ENCODE results near the gene RNF146. TPM values are rescaled to one million over a fixed set of nuclear protein-coding genes. Genes with fewer than 3 reads are reported as not detected.

Gene RNF146
- total and polyA plus RNA-seq, 10 of the 15 experiments (the other 5 are each of a cell fraction or from before 2014, with no cell fraction given) = 9.3 to 33.0 (median 17.8) TPM

- SMC1A ChIA-PET (ENCODE audit: uncharacterized antibody, unreplicated experiment) = interaction anchor here (0.6 to 1.4 kb wide), 4 partner anchors 15 to 1509 kb away, joined by 3 to 5 read pairs (median 3); no protein-coding TSS in a partner anchor
- POLR2A ChIA-PET = no interaction called here
- H3K79me2 ChIP-seq (ENCODE audit: control insufficient read depth, insufficient read depth, low read length) = no peaks in the 10 kb centered on the region
- H4K20me1 ChIP-seq (ENCODE audit: control insufficient read depth, insufficient read depth) = no peaks in the 10 kb centered on the region
- no peak overlapping the region for H3K9ac ChIP-seq (ENCODE audit: control insufficient read depth, insufficient read depth, low read length)
- H3K4me2 ChIP-seq (ENCODE audit: control insufficient read depth, insufficient read depth) = no peak overlapping the region
- CTCF ChIA-PET = interaction anchor here (1.3 kb wide), 1 partner anchor 19 kb away, joined by 4 read pairs; the partner anchor contains the start of gene RNF146
- no peaks in the 10 kb centered on the region for H3K36me3 ChIP-seq (ENCODE audit: control insufficient read depth in 2 of 2, insufficient read depth in 2 of 2, low read length in 1 of 2)
- H3K4me3 ChIP-seq = no peak overlapping the region
- WGBS (ENCODE audit: insufficient coverage, insufficient replicate concordance, low lambda C conversion rate, missing lambda C conversion rate) = 23% methylated on average over 4 of the region's 4 CpGs
- ATAC-seq (no peak), DNase-seq (ENCODE audit: low read depth, low spot score) (no peak), FAIRE-seq (no peak)
- intact Hi-C loops (cut with micrococcal nuclease; ENCODE audit: unreplicated experiment) (no loop called here), in situ Hi-C loops (cut with MboI) (no loop called here)
- RAD21 ChIA-PET (ENCODE audit: unreplicated experiment) = interaction anchor here (1.0 kb wide), 1 partner anchor 16 kb away, joined by 3 read pairs; no protein-coding TSS in a partner anchor
- H3K9me3 ChIP-seq (replicated peaks; ENCODE audit: control insufficient read depth, insufficient read depth, low read length) = no peaks in the 10 kb centered on the region
- TF ChIP-seq KAT2A (conservative IDR thresholded peaks at IDR 0.05; ENCODE audit: control insufficient read depth, low read depth, low read length) (no peak), SREBF1 (IDR thresholded peaks at IDR 0.05; ENCODE audit: low read length) (no peak), TAF1 (IDR thresholded peaks at IDR 0.05; ENCODE audit: borderline replicate concordance, low read depth, low read length) (no peak), ZBTB11 (CRISPR knock-in tag; IDR thresholded peaks at IDR 0.05) (no peak), HDGF (IDR thresholded peaks at IDR 0.05) (no peak), ZBTB40 (IDR thresholded peaks at IDR 0.05; ENCODE audit: borderline replicate concordance) (no peak), ZNF622 (IDR thresholded peaks at IDR 0.05) (no peak), SMAD5 (IDR thresholded peaks at IDR 0.05; ENCODE audit: low read depth) (no peak), ATF2 (IDR thresholded peaks at IDR 0.05; ENCODE audit: low read length) (no peak)
- TF ChIP-seq, protein P1, sequence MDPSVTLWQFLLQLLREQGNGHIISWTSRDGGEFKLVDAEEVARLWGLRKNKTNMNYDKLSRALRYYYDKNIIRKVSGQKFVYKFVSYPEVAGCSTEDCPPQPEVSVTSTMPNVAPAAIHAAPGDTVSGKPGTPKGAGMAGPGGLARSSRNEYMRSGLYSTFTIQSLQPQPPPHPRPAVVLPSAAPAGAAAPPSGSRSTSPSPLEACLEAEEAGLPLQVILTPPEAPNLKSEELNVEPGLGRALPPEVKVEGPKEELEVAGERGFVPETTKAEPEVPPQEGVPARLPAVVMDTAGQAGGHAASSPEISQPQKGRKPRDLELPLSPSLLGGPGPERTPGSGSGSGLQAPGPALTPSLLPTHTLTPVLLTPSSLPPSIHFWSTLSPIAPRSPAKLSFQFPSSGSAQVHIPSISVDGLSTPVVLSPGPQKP (IDR thresholded peaks at IDR 0.05; ENCODE audit: low read depth, low read length) = no peak
- no TSS peak for BruUV-seq (replicated peaks)
- H3K27ac ChIP-seq (ENCODE audit: control insufficient read depth, insufficient read depth) = no peak overlapping the region
- no peak overlapping the region for H2AFZ ChIP-seq (ENCODE audit: control insufficient read depth, low read depth, low read length)
- no peaks in the 10 kb centered on the region; a peak in 1 of 4 replicates for H3K27me3 ChIP-seq (replicated peaks in 1 of 2; ENCODE audit: control insufficient read depth in 2 of 2, insufficient read depth in 2 of 2, low read length in 1 of 2)
- H3K4me1 ChIP-seq (ENCODE audit: control insufficient read depth, insufficient read depth, low read length) = no peaks in the 10 kb centered on the region
Measured at GRCh38 chr6:127247114-127248096, 19.3 kb upstream of the RNF146 start.
